Hematopoietic multipotent progenitor cell treated with erythropoietin and hydrocortisone succinate and interleukin-3 and kit ligand, for 8 days (in vitro differentiated cells): ENCODE results near the gene BNC2.

Source experiments
- DNase-seq: peaks from one replicate; pipeline ENCODE4 v3.0.0-alpha.2; 2015

Gene BNC2

GRCh38 chr9:16527573-16527972 lies 342.9 kb downstream of the BNC2 start:
- no peak for DNase-seq

- no peak for DNase-seq
These were observed 344.1 kb downstream of the BNC2 start for GRCh38 chr9:16526380-16526779.

- DNase-seq = no peak
These were observed 345.6 kb downstream of the BNC2 start for GRCh38 chr9:16524823-16525222.

DNA sequence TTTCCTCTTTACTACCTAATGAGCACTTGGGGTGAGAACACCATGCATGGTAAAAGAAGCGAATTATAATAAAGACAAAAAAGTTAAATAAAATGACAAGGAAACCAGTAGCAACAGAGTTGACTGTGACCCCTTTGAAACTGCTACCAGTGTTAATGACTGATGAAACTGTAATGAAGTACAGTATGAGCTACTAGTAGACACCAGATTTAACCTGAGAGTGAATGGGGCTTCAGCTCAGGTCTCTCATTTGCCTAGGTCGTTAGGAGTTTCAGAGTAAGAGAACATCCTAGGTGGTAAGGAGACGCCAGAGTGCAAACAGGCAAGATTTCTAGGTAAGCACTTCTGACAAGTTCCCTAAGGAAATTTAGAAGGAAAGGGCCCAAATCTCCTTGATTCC lies 346.4 kb downstream of the BNC2 start:
- DNase-seq = no peak

DNA sequence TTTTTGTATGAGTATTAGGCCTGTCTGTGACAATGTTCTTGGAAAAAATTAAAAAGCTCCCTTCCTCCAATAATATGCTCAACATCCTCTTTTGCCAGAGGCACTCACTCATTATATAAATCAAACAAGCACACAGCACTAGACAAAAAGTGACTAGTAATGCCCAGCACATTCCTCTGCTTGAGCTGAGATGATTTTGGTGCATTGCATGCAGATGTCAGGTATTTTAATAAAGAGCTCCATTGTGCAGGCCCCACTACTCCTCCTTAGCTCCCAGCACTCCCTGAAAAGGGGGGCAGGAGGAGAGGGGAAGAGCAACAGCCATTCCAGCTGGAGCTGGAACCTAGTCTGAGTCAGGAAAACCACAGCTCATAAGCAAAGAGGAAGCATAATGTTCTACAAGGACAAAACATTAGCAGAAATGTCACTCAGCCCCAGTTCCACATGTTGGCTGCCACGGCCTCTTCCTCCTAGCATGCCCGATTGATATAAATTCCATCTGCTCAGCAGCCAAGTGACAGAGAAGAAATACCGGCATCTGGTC lies 348.5 kb downstream of the BNC2 start:
- no peak for DNase-seq

DNA sequence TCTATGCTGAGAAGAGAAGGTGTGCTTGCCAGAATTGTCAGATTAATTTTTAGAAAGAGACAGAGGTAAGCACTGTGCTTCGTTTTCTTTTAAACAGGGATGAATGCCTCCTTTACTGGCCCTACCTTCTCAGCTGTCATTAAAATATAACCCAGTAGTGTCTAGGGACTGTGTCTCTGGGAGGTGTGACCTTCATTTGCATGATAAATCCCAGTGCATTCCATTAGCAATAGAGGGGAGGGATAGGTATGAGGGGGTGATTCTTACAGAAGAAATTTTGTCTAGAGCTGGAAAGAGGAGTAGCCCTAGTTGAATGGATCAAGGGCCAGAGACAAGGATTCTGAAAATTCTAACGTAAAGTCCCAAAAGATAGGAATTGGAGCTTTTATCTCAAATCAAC lies 351.5 kb downstream of the BNC2 start:
- no peak for DNase-seq

GRCh38 chr9:16516891-16517290 lies 353.6 kb downstream of the BNC2 start:
- no peak for DNase-seq

- DNase-seq = no peak
These were observed 354.6 kb downstream of the BNC2 start for GRCh38 chr9:16515879-16516301.

GRCh38 chr9:16515207-16515606 lies 355.3 kb downstream of the BNC2 start:
- DNase-seq = no peak

DNA sequence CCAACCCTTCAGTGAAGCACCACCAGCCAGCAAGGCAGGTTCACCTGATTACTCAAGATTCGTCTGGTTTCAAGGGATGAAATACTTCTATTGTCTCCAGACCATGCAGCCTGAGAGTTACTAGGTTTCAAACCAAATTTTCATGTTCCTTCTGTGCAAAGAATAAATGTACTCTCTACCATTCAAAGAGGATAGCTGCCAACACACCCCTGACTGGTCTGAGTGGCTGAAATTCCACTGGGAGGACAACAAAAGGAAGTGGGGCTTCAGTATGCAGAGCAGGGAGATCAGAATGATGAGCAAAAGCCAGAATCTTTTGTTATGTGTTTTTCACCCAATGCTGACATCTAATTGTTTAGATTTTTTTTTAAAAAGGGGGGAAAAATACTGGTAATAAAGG lies 356.3 kb downstream of the BNC2 start:
- no peak for DNase-seq

GRCh38 chr9:16512281-16512680 lies 358.2 kb downstream of the BNC2 start:
- DNase-seq = no peak

GRCh38 chr9:16510482-16510881 lies 360.0 kb downstream of the BNC2 start:
- no peak for DNase-seq

DNA sequence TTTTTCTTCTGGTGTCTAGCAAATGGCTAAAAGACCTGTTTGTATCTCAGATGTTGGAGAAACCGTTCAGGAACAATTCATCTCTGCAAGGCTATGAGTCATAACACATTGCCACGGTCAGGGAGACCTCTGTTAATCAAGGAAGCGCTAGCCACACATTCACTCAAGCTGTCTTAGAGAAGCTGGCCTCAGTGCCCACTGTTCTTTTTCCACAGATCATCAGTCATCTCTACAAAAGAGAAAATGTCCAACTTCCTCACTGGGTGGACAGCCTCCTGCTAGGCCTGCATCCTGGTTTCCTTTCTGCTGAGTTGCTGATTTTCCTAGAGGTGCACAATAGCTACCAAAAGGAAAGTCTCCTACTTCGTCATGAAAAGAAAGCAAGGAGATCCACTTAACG lies 360.5 kb downstream of the BNC2 start:
- no peak for DNase-seq

DNA sequence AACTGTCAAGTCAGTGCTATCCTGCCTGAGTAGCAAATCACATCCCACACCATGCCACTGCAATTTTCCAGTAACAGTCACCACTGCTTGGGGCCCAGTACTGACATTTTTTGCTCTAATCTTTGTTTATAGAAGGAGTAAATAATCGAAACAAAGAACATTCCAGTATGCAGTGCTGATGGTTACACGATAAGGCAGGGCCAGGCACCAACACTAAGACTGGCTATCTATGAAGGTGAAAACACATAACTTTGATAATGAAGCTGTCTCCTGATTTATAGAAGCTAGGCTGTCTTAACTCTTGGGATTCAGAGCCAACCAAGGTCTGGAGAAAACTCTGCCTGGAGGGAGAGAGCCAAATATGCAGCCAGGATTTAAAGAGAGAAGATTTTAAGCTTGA lies 365.3 kb downstream of the BNC2 start:
- DNase-seq = no peak

GRCh38 chr9:16501726-16502125 lies 368.7 kb downstream of the BNC2 start:
- no peak for DNase-seq

DNA sequence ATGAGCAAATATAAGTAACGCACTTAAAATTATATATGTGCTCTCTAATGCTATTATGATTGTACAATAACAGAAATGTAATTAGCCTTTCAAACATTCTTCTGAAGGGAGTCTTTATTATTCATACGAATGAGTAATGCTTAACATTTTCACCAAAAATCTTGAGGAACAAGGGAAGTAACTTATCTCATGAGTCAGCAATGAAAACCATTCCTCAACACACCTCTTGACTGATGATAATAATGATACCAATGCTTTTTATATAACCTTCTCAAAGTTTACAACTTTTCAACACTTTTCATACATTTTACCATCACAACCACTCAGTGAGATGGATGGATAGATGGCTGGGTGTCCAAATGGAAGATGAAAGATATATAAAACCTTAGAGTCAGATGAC lies 369.3 kb downstream of the BNC2 start:
- no peak for DNase-seq

DNA sequence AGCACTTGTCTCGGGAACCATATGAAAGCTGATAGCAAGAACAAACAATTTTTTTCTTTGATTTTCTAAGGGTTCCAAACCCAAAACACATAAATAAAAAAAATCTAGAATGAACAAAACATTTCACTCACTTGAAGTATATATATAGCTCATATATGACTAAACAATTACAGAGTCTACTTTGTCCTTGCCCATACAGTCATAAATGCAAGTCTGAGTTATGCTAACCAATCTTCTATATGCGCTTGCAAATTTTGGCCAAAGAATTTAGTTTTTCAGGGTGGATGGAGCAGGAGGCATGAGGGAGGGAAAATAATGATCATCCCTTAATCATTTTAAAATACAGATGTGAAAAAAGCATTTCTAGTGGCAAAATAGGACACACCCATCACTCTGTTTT lies 370.1 kb downstream of the BNC2 start:
- no peak for DNase-seq

DNA sequence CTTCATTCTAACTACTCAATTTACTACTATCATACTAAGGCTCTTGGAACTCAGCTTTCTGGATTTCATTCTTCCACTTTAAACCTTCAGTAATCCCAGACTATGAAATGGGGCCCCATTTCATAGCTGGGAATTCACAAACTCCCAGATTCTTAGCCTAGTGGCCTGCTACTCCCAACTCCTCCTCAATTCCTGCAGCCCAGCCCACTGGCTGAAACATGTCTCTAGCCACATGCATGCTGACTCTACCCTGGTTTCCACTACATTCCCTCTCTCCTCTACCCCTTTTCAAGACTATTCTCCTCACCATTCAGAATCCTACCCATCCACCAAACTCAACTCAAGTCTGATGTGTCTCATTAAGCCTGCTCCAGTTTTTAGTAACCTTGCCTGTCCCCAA lies 370.6 kb downstream of the BNC2 start:
- no peak for DNase-seq

- no peak for DNase-seq
These were observed 373.6 kb downstream of the BNC2 start for GRCh38 chr9:16496908-16497307.

DNA sequence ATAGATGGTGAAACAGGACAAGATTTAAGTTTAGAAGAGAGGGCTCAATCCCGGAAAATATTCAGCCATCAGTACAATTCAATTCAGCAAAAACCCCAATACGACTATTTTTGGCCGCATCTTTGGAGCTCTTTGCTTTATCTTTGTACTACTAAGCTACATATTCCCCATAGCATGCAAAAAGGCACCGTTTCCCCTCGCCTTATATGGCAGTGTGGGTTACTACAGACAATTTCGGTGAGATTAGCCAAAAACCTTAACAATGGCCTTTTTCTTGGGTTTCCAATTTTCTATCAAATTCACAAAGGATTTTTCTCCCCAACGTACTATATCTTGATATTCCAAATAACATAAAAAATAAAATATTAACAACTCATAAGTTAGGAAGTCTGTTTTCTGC lies 382.6 kb downstream of the BNC2 start:
- no peak for DNase-seq

DNA sequence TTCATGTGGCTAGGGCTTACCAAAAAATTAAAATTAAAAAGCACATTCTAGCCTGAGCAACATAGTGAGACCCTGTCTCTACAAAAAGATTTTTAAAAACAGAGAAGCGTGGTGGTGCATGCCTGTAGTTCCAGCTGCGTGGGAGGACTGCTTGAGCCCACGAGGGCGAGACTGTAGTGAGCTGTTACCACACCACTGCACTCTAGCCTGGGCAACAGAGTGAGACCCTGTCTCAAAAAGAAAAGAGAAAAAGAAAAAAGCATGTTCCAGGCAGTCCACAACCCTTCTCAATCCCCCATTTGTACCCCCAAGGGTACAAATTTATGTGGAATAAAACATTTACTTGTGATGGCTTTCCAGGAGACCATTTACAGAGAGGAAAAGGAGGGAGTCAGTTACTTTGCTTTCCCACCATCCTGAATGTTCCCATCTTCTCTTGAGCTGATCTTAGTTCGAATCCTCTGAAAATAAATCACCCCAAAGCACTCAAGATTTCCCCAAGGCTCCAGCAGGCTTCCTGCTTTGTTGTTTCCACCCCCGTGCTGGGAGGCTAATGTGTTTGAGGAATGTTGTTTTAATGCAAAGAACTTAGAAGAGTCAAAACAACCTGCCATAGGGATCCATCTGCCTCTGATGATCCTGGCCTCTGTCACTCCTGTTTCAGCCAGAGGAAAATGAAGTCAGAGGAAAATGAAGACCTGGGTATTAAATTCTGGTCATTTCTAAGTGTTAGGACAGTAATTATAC lies 384.7 kb downstream of the BNC2 start:
- no peak for DNase-seq

DNA sequence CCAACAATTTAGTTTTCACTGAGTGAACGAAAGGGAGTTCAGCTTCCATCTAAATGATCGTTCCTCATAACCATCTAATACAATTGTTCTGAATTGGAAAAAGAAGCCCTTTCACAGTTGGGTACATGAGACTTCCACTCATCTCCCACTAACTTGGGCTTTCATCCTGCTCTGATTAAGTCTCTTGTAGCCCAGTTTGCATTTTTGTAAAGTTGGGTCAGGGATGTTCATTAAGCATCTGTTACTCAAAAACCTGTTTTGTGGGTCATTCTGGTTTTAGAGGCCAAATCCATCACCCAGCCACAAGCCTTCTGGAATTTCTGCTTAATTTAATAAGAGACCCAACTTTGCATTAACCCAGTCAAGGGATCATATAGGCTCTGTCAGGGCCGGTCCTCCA lies 385.3 kb downstream of the BNC2 start:
- no peak for DNase-seq

GRCh38 chr9:16484744-16485143 lies 385.7 kb downstream of the BNC2 start:
- DNase-seq = no peak

DNA sequence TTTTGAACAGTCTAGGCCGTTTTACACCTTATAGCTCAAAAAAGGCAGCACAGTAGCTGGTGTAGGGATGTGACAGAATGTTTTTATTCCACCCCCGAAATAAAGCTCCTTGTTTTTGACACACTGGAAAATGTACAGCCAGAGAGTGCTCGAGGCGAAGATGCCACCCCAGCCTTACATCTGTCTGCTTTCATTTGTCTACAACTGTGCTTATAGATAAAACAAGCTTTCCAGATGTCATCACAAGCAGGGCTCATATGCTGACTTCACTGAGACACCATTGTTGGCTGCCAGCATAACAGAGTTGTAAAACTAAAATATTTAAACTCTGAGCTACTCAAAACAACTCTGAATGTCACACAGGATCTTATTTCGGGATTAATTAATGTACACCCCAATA lies 386.3 kb downstream of the BNC2 start:
- no peak for DNase-seq

DNA sequence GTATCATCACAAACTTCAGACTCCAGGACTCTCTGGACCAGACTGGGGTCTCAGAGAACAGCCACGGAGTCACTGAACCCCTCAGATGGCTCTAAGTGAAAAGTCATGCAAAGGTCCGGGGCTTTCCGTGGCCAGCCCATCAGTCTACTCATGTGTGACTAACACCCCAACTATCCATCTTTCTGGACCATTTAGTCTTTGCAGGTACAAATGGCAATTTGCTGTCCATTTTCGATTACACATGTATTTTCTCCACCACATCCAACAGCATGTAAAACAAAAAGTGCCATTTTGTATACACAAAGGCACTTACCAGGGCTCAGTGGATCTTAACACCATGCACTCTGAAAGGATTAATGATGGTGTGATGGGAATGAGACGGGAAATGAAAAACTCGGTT lies 387.7 kb downstream of the BNC2 start:
- no peak for DNase-seq
